ENCODE measurements around the gene PTPRU.

PTPRU gene

GRCh38 chr1:29208442-29208841 is 27.9 kb upstream of the PTPRU start:
- H3K9me3 ChIP-seq (ENCODE audit: control insufficient read depth, insufficient read depth, low read length), result no peaks in the 10 kb centered on the region
- TF ChIP-seq EZH2phosphoT487 (IDR thresholded peaks at IDR 0.05; ENCODE audit: borderline replicate concordance, low read length) (no peak), CTCF (IDR thresholded peaks at IDR 0.05; ENCODE audit: low read depth, low read length, poor library complexity, severe bottlenecking) (no peak)
- no peak overlapping the region for H3K27ac ChIP-seq (ENCODE audit: low read depth, low read length)
- no peaks in the 10 kb centered on the region for H4K20me1 ChIP-seq (ENCODE audit: control insufficient read depth, insufficient read depth, low read depth, low read length)
- peaks cover 2% of the 10 kb centered on the region; the same call in 1 of the 2 replicates for H3K4me1 ChIP-seq (ENCODE audit: control insufficient read depth, low read length)
- H3K27me3 ChIP-seq (ENCODE audit: control insufficient read depth, low read length), result no peaks in the 10 kb centered on the region
- no peaks in the 10 kb centered on the region for H3K79me2 ChIP-seq (ENCODE audit: control insufficient read depth, low read length)
- no peaks in the 10 kb centered on the region for H3F3A ChIP-seq (ENCODE audit: control insufficient read depth, insufficient read depth)
- no peak overlapping the region for H3K4me2 ChIP-seq (ENCODE audit: low read length)
- peaks cover 30% of the 10 kb centered on the region for H3K36me3 ChIP-seq (ENCODE audit: control insufficient read depth, low read length)
- no peaks in the 10 kb centered on the region for H3K9me2 ChIP-seq (replicated peaks; ENCODE audit: control insufficient read depth, low read length)
- H3K4me3 ChIP-seq (ENCODE audit: low read length), result no peak overlapping the region

DNA sequence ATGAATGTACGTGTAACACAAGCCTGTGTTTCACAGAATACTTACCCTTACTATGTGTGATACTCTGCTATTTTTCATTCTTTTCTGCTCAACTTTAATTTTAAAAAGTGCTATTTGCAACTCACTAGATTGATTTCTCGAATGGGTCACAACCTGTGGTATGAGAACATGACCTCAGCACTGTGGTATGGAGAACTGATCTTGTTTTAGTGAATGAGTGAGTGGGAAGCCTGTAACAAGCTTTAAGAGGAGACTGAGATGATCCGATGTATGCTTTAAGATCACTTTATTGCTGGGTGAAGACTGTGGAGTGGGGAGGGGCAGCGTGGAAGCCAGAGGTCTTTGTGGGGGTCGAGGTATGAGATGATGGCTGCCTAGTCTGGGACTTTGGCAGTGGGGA is 27.1 kb upstream of the PTPRU start:
- Histone ChIP-seq H3K27ac (ENCODE audit: low read depth, low read length) (no peak overlapping the region), H3K9me2 (replicated peaks; ENCODE audit: control insufficient read depth, low read length) (no peaks in the 10 kb centered on the region)

GRCh38 chr1:29210278-29211085 is 25.8 kb upstream of the PTPRU start:
- no peaks in the 10 kb centered on the region for H3K27me3 ChIP-seq (ENCODE audit: control insufficient read depth, low read length)
- H3K27ac ChIP-seq (ENCODE audit: low read depth, low read length), result no peak overlapping the region
- H3K9me3 ChIP-seq (ENCODE audit: control insufficient read depth, insufficient read depth, low read length), result no peaks in the 10 kb centered on the region
- H3F3A ChIP-seq (ENCODE audit: control insufficient read depth, insufficient read depth), result no peaks in the 10 kb centered on the region
- no peak for TF ChIP-seq EZH2phosphoT487 (IDR thresholded peaks at IDR 0.05; ENCODE audit: borderline replicate concordance, low read length)
- no peaks in the 10 kb centered on the region for H3K9me2 ChIP-seq (replicated peaks; ENCODE audit: control insufficient read depth, low read length)
- H3K79me2 ChIP-seq (ENCODE audit: control insufficient read depth, low read length), result no peaks in the 10 kb centered on the region
- peaks cover 44% of the 10 kb centered on the region for H3K36me3 ChIP-seq (ENCODE audit: control insufficient read depth, low read length)
- no peaks in the 10 kb centered on the region for H4K20me1 ChIP-seq (ENCODE audit: control insufficient read depth, insufficient read depth, low read depth, low read length)
- peaks cover 2% of the 10 kb centered on the region; the same call in 1 of the 2 replicates for H3K4me1 ChIP-seq (ENCODE audit: control insufficient read depth, low read length)
- no peak overlapping the region for H3K4me3 ChIP-seq (ENCODE audit: low read length)
- no peak overlapping the region for H3K4me2 ChIP-seq (ENCODE audit: low read length)

More for the DNA sequence above, 27.1 kb upstream of the PTPRU start:
- Histone ChIP-seq H3K9me3 (ENCODE audit: control insufficient read depth, insufficient read depth, low read length) (no peaks in the 10 kb centered on the region), H3F3A (ENCODE audit: control insufficient read depth, insufficient read depth) (no peaks in the 10 kb centered on the region), H3K27me3 (ENCODE audit: control insufficient read depth, low read length) (no peaks in the 10 kb centered on the region), H3K4me3 (ENCODE audit: low read length) (no peak overlapping the region), H3K79me2 (ENCODE audit: control insufficient read depth, low read length) (no peaks in the 10 kb centered on the region), H3K4me2 (ENCODE audit: low read length) (no peak overlapping the region), H3K36me3 (ENCODE audit: control insufficient read depth, low read length) (peaks cover 34% of the 10 kb centered on the region), H3K4me1 (ENCODE audit: control insufficient read depth, low read length) (peaks cover 2% of the 10 kb centered on the region; the same call in 1 of the 2 replicates), H4K20me1 (ENCODE audit: control insufficient read depth, insufficient read depth, low read depth, low read length) (no peaks in the 10 kb centered on the region)
- TF ChIP-seq CTCF (IDR thresholded peaks at IDR 0.05; ENCODE audit: low read depth, low read length, poor library complexity, severe bottlenecking), result no peak
- TF ChIP-seq EZH2phosphoT487 (IDR thresholded peaks at IDR 0.05; ENCODE audit: borderline replicate concordance, low read length), result no peak
